ENCODE measurements around the gene MRPS21.

DNA sequence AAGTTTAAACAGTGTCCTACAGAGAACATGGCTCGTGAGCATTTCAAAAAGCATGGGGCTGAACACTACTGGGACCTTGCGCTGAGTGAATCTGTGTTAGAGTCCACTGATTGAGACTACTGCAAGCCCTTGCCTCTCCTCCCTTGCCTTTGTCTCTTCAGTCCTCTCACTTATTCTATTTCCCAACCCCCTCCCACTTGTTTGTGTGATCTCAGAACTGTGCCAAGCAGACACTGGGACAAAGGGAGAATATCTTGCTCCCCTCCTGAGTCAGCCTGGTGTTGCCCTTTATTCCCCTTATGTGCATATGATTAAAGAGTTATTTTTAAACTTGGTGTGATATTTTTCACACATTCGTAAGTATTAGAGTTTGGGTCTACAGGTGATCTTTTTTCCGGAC, 59.2 kb downstream of the MRPS21 start:
- TF ChIP-seq POLR2A (IDR thresholded peaks at IDR 0.05; ENCODE audit: low read length) (no peak), GATA1 (IDR thresholded peaks at IDR 0.05; ENCODE audit: low read depth, low read length) (no peak)

All from erythroblast (primary cell).